GM12874 (cell line): Measurements from ENCODE around the gene CD63.

Source experiments
- TF ChIP-seq, protein P1 (sequence below): IDR thresholded peaks from 2 replicates; pipeline ENCODE4 v1.5.1; 2011; ENCODE audit warnings: low read depth, mild to moderate bottlenecking, control low read depth, low read length, moderate library complexity; ENCODE audit not compliant: insufficient read depth

Gene CD63, protein sequence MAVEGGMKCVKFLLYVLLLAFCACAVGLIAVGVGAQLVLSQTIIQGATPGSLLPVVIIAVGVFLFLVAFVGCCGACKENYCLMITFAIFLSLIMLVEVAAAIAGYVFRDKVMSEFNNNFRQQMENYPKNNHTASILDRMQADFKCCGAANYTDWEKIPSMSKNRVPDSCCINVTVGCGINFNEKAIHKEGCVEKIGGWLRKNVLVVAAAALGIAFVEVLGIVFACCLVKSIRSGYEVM

DNA sequence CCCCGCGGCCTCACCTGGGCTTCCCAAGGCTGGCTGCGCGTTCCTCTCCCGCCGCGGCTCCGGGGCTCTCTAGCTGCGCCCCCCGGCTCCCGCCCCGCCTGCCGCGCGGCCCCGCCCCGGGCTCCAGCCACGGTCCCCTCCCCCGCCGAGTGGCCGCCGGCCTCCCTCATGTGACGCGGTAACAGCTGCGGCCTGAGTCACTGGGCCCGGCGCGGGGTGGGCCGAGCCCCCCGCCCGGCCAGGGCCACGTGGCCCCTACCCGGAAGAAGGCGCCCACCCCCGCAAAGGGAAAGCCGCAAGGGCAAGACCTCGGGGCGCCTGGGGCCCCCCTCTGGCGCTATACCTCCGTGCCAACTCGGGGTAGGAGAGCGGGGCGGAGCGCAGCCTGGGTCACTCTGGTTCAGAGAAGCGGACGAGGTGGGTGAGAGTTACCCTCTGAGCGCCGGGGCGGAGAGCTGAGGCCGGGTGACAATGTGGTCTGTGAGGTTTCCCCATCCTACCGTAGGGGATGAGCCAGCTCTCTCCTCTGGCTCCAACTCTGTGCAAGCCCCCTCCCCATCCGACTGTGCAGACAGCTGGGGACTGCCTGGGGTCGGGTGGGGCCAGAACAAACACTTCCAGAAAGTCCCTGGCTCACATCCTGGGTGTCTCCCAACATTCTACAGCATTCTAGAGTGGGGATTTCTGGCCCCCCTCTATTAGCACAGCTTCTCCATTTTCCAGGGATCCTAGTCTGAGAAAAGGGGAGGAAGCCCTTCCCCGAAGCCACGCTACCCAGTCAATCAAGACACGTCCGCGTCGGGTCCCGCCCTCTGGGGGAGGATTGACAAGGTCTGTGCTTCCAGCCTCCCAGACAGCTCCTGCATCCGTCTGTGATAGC lies at the start of gene CD63:
Gene CD63, minus strand, starts transcription at position 71 of the 880 bp plus-strand sequence. CDS start 668 bp downstream, outside the sequence.
- TF ChIP-seq, protein P1, sequence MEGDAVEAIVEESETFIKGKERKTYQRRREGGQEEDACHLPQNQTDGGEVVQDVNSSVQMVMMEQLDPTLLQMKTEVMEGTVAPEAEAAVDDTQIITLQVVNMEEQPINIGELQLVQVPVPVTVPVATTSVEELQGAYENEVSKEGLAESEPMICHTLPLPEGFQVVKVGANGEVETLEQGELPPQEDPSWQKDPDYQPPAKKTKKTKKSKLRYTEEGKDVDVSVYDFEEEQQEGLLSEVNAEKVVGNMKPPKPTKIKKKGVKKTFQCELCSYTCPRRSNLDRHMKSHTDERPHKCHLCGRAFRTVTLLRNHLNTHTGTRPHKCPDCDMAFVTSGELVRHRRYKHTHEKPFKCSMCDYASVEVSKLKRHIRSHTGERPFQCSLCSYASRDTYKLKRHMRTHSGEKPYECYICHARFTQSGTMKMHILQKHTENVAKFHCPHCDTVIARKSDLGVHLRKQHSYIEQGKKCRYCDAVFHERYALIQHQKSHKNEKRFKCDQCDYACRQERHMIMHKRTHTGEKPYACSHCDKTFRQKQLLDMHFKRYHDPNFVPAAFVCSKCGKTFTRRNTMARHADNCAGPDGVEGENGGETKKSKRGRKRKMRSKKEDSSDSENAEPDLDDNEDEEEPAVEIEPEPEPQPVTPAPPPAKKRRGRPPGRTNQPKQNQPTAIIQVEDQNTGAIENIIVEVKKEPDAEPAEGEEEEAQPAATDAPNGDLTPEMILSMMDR: no peak

DNA sequence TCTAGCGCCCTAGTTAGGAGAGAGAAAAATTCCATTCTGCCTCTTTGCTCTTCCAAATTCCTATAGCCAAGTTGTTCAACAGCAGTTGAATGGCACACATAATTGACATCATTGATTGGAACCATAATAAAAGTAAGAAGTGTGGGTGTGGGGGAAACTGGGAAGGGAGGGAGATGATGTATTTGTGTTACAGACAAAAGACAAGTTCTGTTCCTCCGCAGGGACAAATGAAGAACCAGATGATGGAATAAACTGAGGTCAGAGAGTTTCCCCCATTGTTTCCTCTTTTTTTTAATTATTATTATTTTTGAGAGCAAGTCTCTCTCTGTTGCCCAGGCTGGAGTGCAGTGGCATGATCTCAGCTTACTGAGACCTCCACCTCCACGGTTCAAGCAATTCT lies 49.0 kb upstream of the CD63 start:
- TF ChIP-seq, protein P1: no peak

DNA sequence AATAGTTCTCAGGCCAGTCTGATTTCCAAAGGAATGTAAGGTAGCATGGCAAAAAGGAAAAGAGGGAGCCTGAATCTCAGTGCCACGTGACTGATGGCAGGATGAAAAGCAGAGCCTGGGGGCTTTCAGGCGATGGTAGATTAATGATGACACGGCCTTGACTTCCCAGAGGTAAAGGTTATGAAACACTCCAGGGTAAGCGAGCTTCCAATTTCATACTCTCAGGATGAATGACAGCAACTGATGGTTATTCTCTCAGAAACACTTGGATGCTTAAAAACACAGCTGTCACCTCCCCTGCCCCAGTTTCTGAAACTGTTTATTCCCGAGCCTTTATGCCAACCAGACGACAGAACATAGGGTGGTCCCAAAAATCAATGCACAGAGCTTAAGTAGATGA lies 42.9 kb upstream of the CD63 start:
- TF ChIP-seq, protein P1: no peak

DNA sequence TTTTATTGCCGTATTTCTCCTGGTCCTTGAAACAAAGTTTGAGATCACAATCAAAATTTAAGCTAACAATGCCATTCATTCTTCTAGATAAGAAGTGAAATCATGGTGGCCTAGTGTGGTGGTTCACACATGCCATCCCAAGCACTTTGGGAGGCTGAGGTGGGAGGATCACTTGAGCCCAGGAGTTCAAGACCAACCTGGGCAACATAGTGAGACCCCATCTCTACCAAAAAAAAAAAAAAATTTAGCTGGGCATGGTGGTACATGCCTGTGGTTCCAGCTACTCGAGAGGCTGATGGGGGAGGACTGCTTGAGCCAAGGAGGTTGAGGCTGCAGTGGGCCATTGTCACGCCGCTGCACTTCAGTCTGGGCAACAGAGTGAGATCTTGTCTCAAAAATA lies 38.3 kb upstream of the CD63 start:
- TF ChIP-seq, protein P1: no peak

DNA sequence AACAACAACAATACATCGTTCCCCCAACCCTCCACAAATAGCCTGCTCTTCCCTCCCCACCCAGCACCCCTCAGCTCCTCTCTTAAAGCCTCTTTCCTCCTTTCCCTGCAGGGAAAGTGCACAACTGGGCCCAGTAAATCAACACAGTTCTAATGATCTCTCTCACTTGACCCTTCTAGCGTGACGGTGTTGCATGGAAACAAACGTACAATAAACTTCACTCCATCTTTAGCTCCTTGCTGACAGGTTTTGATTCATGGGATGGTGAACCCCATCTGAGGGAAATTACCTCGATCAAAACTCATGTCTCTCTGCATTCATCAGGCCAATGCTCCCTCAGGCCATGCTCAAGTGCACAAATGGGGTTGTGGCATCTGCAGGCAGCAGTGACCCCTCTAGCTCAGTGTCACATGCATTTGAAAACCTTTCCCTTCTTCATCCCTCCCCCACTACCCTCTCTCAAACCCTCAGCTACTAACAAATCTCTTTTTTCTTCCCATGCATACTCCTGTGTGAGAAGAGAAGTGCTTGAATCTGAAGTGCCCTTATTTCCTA lies 37.0 kb upstream of the CD63 start:
- TF ChIP-seq, protein P1: no peak

DNA sequence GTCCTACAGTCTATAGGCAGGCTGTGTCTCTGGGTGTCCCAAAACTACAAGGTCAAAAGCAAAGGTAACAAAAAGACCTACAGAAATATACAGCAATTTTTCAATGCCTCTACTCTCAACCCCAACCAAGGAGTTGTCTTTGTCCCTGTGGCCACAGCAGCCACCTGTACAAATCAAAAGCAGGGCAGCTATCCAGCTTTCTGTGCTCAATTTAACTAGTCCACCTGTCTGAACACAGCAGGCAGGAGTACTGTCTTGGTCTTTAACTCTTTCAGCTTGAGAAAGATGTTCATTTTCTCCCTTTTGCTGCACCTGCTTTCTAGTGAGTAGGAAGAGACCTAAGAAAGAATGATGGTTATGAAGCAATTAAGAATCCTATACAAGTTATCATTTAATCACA lies 33.8 kb upstream of the CD63 start:
- TF ChIP-seq, protein P1: no peak

DNA sequence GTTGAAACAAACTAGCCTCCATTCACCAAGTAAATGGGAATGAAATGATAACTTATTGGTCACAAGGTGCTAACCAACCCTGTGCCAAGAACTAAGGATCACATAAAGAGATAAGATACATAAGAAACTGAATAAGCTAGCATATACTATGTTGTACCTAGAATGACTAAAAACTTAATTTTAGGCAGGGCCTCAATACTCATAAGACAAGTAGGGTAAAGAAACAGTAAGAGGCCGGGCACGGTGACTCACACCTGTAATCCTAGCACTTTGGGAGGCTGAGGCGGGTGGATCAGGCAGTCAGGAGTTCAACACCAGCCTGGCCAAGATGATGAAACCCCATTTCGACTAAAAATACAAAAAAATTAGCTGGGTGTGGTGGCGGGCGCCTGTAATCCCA lies 31.9 kb upstream of the CD63 start:
- TF ChIP-seq, protein P1: no peak
